NCI-H128 (cell line): ENCODE measurements around the gene SULT4A1.
A peak's percentile ranks its signal among the peaks of the same experiment; 100 is the strongest.

Experiments
- DNase-seq: peaks from one replicate; lab custom pipeline; 2025; ENCODE audit not compliant: unreplicated experiment; lab: John Stamatoyannopoulos, UW

The SULT4A1 gene

GRCh38 chr22:43861529-43861928, 784 bp downstream of the SULT4A1 start:
- no peak for DNase-seq

- DNase-seq = no peak
Measured at GRCh38 chr22:43860831-43861230, 1.5 kb downstream of the SULT4A1 start.

GRCh38 chr22:43860126-43860525, 2.2 kb downstream of the SULT4A1 start:
- DNase-seq = no peak

- DNase-seq = no peak
Measured at GRCh38 chr22:43859621-43860020, 2.7 kb downstream of the SULT4A1 start.

GRCh38 chr22:43859176-43859575, 3.1 kb downstream of the SULT4A1 start:
- DNase-seq = no peak

GRCh38 chr22:43858156-43858895, 4.0 kb downstream of the SULT4A1 start:
- DNase-seq = no peak

- no peak for DNase-seq
Measured at GRCh38 chr22:43857367-43857766, 4.9 kb downstream of the SULT4A1 start.

GRCh38 chr22:43855431-43855830, 6.9 kb downstream of the SULT4A1 start:
- DNase-seq = no peak

- no peak for DNase-seq
Measured at GRCh38 chr22:43854786-43855271, 7.5 kb downstream of the SULT4A1 start.

GRCh38 chr22:43854121-43854785, 8.1 kb downstream of the SULT4A1 start:
- no peak for DNase-seq

- no peak for DNase-seq
Measured at GRCh38 chr22:43853328-43853931, 8.9 kb downstream of the SULT4A1 start.

- no peak for DNase-seq
Measured at GRCh38 chr22:43852573-43853327, 9.6 kb downstream of the SULT4A1 start.

GRCh38 chr22:43851979-43852307, 10.4 kb downstream of the SULT4A1 start:
- DNase-seq = no peak

GRCh38 chr22:43851058-43851978, 11.0 kb downstream of the SULT4A1 start:
- DNase-seq = no peak

GRCh38 chr22:43850529-43850928, 11.8 kb downstream of the SULT4A1 start:
- DNase-seq = no peak

- DNase-seq = no peak
Measured at GRCh38 chr22:43849731-43850130, 12.6 kb downstream of the SULT4A1 start.

- peak; percentile 41 for DNase-seq
Measured at GRCh38 chr22:43848366-43849171, 13.7 kb downstream of the SULT4A1 start.

GRCh38 chr22:43847376-43848289, 14.7 kb downstream of the SULT4A1 start:
- DNase-seq = no peak

GRCh38 chr22:43846966-43847365, 15.3 kb downstream of the SULT4A1 start:
- no peak for DNase-seq
